Thoracic aorta (tissue), 2 donors: Measurements from ENCODE around the gene COL6A2. TPM values are rescaled to one million over a fixed set of nuclear protein-coding genes. Genes with fewer than 3 reads are reported as not detected.

Source experiments
- ATAC-seq: fragments of 150-250 bp; one replicate; pipeline ENCODE4 v1.8.0; 2017; ENCODE audit warnings: low read depth; ENCODE audit not compliant: insufficient number of reproducible peaks, low FRiP score
- DNase-seq: peaks from one replicate; pipeline ENCODE4 v3.0.0-alpha.2; 2020; ENCODE audit warnings: low spot score
- H3K27ac ChIP-seq, 2 donors: fragments of 200-600 bp; sonication (generic); 1 replicate in 1 of 2; 2 replicates in 1 of 2; pipeline ENCODE4 v1.5.1; 2016; ENCODE audit warnings: mild to moderate bottlenecking in 2 of 2, moderate library complexity in 2 of 2
- H3K27me3 ChIP-seq: fragments of 200-600 bp; sonication (generic); replicated peaks from 2 replicates; pipeline ENCODE4 v1.6.0; 2016; ENCODE audit warnings: mild to moderate bottlenecking; ENCODE audit not compliant: insufficient read depth
- H3K36me3 ChIP-seq: fragments of 200-600 bp; sonication (generic); one replicate; pipeline ENCODE4 v1.5.1; 2016
- H3K4me1 ChIP-seq, 2 donors: fragments of 200-600 bp; sonication (generic); 1 replicate in 1 of 2; 2 replicates in 1 of 2; pipeline versions ENCODE4 v1.5.1 to v1.6.0; 2016; ENCODE audit warnings: low read depth in 2 of 2, mild to moderate bottlenecking in 1 of 2; ENCODE audit not compliant: control insufficient read depth in 1 of 2
- H3K4me3 ChIP-seq: fragments of 200-600 bp; sonication (generic); 2 replicates; pipeline ENCODE4 v1.5.1; 2016; ENCODE audit warnings: mild to moderate bottlenecking
- H3K9me3 ChIP-seq: fragments of 200-600 bp; sonication (generic); 2 replicates; pipeline ENCODE4 v1.5.1; 2016
- total RNA-seq, 2 donors: library from RNA; depleted of rRNA; stranded (reverse); fragments of >200 nt; gene quantifications; one replicate each; pipeline versions ENCODE4 v1.1.0 to v1.2.3, GENCODE V29; 2016
- TF ChIP-seq, protein P1 (sequence below): fragments of 200-600 bp; sonication (generic); IDR thresholded peaks from one replicate; pipeline ENCODE4 v1.5.1; 2019; ENCODE audit warnings: antibody characterized with exemption

The COL6A2 gene
- total RNA-seq, 2 donors from 2014 or later = 1,835 to 1,885 TPM

DNA sequence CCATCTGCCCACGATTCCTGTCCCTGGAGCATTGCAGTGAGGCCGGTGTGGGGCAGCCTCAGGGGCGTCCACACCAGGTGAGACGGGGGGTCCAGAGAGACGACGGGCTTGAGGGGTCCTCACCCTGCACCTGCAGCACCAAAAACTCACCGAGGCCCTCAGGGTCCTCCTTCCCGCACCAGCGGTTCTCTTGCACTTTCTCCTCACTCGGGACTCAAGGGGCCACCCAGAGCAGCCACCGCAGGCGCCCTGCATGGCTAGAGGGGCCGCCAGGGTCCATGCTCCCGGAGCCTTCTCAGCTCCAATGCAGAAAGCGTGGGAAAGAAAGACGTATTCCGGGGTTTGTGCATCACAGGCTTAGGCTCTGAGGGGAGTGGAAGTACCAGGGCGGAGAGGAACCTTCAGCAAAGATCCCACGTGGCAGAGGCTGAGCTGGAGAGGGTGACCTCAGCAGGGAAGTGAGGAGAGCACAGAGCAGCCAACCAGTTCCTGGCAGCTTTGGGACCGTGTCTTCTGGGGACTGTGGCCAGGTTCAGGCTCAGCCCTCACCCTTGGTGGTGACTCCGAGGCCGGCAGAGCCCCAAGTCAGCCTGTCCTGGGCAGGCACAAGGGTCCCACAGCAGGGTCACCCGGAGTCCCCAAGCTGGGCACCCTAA is 19.5 kb upstream of the COL6A2 start:
- TF ChIP-seq, protein P1, sequence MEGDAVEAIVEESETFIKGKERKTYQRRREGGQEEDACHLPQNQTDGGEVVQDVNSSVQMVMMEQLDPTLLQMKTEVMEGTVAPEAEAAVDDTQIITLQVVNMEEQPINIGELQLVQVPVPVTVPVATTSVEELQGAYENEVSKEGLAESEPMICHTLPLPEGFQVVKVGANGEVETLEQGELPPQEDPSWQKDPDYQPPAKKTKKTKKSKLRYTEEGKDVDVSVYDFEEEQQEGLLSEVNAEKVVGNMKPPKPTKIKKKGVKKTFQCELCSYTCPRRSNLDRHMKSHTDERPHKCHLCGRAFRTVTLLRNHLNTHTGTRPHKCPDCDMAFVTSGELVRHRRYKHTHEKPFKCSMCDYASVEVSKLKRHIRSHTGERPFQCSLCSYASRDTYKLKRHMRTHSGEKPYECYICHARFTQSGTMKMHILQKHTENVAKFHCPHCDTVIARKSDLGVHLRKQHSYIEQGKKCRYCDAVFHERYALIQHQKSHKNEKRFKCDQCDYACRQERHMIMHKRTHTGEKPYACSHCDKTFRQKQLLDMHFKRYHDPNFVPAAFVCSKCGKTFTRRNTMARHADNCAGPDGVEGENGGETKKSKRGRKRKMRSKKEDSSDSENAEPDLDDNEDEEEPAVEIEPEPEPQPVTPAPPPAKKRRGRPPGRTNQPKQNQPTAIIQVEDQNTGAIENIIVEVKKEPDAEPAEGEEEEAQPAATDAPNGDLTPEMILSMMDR = no peak
- H3K27ac ChIP-seq = peak overlapping the region; percentile 57 to 65
- H3K9me3 ChIP-seq = no peaks in the 10 kb centered on the region
- ATAC-seq (peak; percentile 35), DNase-seq (no peak)
- H3K36me3 ChIP-seq = no peaks in the 10 kb centered on the region
- peaks cover 12 to 42% of the 10 kb centered on the region in 2 donors for H3K4me1 ChIP-seq
- no peaks in the 10 kb centered on the region for H3K27me3 ChIP-seq
- no peak overlapping the region for H3K4me3 ChIP-seq

DNA sequence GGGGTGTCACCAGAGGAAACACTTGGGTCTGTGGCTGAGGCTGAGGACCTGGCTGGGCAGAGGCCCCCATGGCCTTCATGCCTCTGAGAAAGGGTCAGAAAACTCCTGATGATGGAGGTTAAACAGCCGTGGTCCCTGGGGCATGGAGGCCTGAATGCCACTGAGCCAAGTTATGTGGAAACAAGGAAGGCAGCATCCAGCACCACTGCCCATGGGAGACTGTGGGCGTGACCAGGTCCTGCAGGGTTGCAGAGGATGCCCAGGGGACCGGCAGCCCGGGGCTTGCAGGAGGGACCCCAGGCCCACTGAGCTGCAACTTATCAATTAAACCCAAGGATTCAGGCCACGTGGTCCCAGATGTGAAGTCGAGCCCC is 18.9 kb upstream of the COL6A2 start:
- peak overlapping the region; percentile 57 to 65 for H3K27ac ChIP-seq
- H3K36me3 ChIP-seq = no peaks in the 10 kb centered on the region
- ATAC-seq = peak; percentile 10
- H3K9me3 ChIP-seq = no peaks in the 10 kb centered on the region
- peaks cover 12 to 42% of the 10 kb centered on the region in 2 donors for H3K4me1 ChIP-seq
- no peak for DNase-seq
- TF ChIP-seq, protein P1 = no peak
- H3K27me3 ChIP-seq = no peaks in the 10 kb centered on the region
- H3K4me3 ChIP-seq = no peak overlapping the region

DNA sequence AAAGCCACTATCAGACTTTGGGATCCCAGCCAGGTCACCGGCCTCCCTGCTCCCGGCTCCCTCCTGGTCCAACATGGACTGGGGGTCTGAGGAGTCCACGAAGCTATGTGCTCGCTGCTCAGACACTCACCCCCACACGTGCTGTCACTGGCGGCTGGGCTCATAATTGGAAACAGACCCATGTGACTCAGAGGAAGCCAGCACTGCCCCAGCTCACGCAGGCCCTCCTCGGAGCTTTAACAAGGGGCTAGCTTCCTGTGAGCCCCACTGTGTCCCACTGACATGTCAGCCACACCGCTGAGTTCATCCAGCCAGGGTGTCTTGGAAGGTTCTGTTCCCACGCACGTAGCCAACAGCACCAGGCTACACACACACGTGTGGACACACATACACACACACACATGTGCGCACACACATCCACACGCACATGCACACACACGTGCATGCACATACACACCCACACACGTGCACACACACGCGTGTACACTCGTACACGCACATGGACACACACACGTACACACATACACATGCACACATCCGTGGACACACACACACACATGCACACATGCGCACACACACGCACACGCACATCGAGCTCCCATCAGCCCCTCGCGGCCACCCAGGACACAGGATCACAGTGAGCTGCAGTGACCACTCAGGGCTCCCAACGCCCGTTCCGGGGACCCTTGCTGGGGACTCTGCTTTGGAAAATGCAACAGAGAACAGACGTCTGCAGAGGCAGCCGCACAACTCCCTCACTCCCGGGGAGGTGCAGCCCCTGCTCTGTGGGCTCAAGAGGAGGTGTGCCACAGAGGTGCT is 18.4 kb upstream of the COL6A2 start:
- ATAC-seq = no peak
- H3K4me1 ChIP-seq = peaks cover 12 to 42% of the 10 kb centered on the region in 2 donors
- H3K27me3 ChIP-seq = no peaks in the 10 kb centered on the region
- no peak overlapping the region for H3K27ac ChIP-seq
- no peak for DNase-seq
- no peak overlapping the region for H3K4me3 ChIP-seq
- H3K36me3 ChIP-seq = no peaks in the 10 kb centered on the region
- H3K9me3 ChIP-seq = no peaks in the 10 kb centered on the region
- TF ChIP-seq, protein P1 = no peak

DNA sequence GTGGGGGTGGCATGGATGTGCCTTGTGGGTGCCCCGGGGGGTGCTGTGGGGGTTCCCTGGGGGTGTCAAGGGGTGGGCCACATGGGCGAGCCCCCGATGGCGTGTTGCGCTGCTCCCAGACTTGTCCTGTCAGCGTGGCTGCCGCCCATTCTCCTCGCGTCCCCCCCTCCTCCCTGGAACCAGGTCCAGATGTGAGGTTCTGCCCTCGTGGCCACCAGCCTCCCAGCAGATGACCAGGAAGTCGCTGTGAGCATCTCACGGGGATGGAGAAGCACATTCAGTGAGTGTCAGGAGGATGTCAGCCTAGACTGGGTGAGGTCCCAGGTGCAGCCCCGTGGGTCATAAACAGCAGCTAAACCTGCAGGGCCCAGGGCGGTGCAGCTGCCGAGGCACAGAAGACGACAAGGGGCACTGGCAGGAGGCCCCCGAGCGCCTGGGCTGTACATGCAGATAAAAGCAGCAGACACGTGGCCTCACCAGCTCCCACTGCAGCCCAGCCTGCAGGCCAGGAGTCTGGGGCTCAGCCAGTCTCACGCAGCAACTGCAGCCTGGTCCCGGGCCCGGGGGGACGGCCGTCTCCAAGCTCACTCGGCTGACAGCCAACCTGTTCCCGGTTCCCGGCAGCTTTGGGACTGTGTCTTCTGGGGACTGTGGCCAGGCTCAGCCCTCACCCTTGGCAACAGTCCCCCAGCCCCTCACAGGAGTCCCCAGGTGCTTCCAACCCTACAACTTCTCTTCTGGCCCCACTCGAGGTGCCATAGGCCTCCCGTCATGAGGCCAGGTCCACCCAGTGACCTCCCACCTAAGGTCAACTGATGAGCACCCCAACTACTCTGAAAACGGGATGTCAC is 17.5 kb upstream of the COL6A2 start:
- no peaks in the 10 kb centered on the region for H3K36me3 ChIP-seq
- H3K9me3 ChIP-seq = no peaks in the 10 kb centered on the region
- H3K27me3 ChIP-seq = no peaks in the 10 kb centered on the region
- TF ChIP-seq, protein P1 = no peak
- no peak overlapping the region for H3K4me3 ChIP-seq
- no peak for ATAC-seq
- peaks cover 12 to 42% of the 10 kb centered on the region in 2 donors for H3K4me1 ChIP-seq
- DNase-seq = no peak
- H3K27ac ChIP-seq = peak overlapping the region in 1 of 2 donors; percentile 54
